SIG-M5 (cell line): ENCODE data around the gene PPM1M.

Source experiments
- DNase-seq: peaks from one replicate; lab custom pipeline; 2025; lab: John Stamatoyannopoulos, UW

The PPM1M gene

GRCh38 chr3:52295671-52296208 is 50.2 kb downstream of the PPM1M start:
- no peak for DNase-seq

- DNase-seq: no peak
Measured at GRCh38 chr3:52297242-52298148, 51.9 kb downstream of the PPM1M start.

GRCh38 chr3:52298149-52299098 is 52.9 kb downstream of the PPM1M start:
- no peak for DNase-seq

- DNase-seq: no peak
Measured at GRCh38 chr3:52299247-52299878, 53.8 kb downstream of the PPM1M start.
